GM08714 (cell line): ENCODE results near the gene HOXD8.

Experiments
- H3K4me3 ChIP-seq: fragments of 200-500 bp; sonication (Bioruptor generic); 2 replicates; pipeline ENCODE4 v1.5.1; 2014; ENCODE audit warnings: mild to moderate bottlenecking, low read length, inconsistent platforms
- ZNF274 ChIP-seq: IDR thresholded peaks from 2 replicates; pipeline ENCODE4 v1.6.1; 2012; ENCODE audit warnings: mild to moderate bottlenecking, low read depth, low read length

Gene HOXD8

DNA sequence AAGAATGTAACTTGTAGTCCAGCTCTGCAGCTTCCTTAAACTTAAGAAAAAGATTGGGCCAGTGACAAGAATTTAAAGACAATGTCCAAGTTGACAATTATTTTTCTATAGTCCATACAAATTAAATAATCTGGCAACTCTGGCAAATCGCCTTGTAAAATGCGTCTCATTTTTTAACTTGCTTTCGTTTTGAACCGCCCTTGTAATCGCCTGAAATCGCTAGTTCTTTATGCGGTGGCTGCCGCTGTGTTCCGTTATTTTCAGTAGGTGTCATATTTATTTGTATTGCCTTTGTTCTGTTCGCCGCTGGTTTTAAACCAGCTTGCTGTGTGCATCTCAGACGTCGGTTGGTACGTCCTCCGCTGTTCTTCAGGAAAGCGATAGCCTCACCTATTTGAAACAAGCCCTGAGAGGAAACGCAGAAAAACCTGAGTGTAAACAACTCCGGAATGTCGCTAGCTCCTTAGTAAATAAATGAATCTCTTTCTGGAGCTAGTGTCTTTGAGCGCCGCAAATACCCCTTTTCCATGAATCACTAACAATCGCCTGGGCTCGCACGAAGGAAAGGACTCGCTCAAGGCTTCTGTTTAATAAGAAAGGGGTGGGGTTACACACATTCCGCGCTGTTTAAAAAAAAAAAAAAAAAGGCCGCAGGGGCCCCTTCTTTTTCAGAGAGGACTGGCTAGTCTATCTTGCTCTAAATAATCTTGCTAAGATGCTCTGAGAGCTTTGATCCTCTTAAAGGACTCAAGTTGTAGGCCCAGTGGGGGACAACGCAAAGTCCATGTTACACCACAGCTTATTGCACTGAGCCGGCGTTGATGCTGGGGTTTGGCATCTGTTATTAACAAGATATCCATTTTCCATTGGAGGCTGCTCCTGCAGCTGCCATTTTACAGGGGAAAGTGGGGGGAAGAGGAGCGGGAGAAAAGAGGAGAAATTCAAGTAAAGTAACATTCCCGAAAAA lies 3.0 kb downstream of the HOXD8 start:
- TF ChIP-seq ZNF274, result no peak
- H3K4me3 ChIP-seq, result peak overlapping the region; percentile 32; the same call in 1 of the 2 replicates

DNA sequence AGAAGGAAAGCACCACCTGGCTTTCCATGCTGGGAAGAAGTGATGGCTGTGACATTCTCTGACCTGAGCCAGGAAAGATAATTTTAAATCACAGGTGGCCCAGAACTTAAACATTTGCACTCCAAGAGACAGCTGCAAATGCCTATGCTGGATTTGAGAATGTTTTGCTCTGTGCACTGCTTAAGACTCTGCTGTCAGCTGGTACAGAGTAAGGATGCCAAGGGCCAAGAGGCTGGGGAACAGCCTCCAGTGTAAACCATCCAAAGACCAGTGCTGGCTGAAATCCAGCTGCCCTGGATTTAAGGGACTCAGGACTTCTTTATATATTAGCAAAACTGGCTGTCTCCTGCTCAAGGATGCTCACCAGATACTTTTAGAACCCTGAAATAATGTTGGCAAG lies 3.9 kb downstream of the HOXD8 start:
- no peak overlapping the region for H3K4me3 ChIP-seq
- no peak for TF ChIP-seq ZNF274

DNA sequence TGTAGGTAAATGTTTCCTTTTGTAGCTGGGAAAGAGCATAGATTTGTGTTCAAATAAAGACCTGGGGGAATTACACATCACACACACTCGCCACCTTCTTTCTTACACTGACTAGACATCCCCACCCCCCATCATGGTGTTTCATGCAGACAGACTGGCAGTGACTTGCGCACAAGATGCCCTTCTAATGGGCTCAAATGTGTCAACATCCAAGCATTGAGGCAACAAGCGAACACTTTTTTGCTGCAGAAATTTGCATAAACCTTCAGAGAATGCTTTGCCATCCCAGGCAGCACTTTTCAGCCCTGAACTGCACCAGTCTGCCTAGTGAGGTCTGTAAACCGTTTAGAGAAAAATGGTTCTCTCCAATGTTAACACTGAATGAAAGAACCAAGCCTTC lies 4.5 kb downstream of the HOXD8 start:
- TF ChIP-seq ZNF274, result no peak
- H3K4me3 ChIP-seq, result no peak overlapping the region

DNA sequence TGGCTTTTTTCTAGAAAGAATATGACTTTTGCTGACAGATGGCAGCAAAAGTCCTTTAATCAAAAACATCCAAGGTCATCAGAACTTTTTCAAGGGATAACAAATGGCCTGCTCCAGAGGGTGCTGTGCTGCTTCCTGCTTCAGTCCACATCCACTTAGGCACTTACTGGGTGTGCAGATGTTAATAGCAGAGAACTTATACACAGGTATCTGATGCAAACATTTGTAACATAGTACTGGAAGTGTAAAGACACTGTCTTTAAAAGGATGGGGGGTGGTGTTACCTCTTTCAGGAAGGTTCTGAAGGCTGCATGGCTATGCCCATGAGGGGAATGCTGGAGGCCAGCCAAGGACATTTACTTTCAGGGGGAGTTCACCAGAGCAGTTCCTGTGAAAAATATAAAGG lies 5.5 kb downstream of the HOXD8 start:
- no peak overlapping the region for H3K4me3 ChIP-seq
- no peak for TF ChIP-seq ZNF274

DNA sequence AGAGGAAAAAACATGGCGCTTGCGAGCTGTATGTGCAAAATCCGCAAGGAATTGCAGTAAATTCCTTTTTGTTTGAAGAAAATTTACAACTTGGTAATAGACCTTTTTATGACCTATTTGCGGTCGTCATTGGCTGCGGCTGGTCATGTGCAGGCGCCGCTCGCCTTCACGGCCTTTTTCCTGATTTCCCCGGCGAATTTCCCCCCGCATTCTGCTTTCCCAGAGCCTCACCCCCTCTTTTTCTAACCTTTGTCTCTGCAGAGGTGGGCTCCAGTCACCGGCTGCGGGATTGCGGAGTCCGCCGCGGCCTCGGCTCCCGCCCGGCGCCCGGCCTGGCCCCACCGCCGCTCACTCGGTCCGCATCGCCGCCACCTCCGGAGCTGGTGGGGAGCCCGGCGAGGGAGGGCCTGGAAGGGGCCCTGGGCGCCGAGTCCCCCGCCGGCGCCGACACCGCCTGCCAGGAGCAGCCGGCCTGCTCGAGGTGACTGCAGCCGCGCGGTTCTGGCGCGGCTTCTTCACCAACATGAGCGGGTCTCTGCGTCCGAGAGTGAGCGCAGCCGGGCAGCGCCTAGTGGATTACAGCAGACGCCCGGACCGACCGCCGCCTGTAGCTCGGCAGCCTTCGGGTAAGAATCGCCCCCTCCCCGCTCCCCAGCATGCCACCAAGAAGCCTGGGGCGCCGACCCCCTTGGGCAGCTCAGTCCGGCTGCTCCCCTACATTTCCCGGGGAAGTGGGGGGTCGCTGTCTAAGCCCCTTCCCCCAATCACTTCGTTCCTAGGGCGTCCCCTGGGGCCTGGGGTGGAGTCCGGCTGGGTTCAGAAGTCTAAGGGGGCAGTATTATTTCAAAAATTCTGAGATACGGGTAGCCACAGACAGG lies 7.1 kb downstream of the HOXD8 start:
- H3K4me3 ChIP-seq, result peak overlapping the region; percentile 11; the same call in 1 of the 2 replicates
- no peak for TF ChIP-seq ZNF274

DNA sequence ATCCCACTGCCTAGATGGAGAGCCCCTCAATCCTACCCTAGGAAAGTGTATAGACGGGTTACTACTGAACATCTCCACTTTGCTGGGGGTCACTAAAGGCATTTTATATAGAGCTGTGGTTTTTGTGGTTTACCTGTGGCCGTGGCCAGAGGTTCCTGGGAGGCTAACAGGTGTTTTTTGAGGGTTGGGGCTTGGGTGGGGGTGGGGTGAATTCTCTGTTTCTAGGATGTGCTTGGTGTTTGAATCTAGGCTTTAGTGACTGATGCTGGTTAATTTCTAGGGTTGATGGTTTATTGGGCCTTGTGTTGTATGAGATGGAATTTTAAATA lies 7.7 kb downstream of the HOXD8 start:
- H3K4me3 ChIP-seq, result peak overlapping the region; percentile 11; the same call in 1 of the 2 replicates
- no peak for TF ChIP-seq ZNF274

DNA sequence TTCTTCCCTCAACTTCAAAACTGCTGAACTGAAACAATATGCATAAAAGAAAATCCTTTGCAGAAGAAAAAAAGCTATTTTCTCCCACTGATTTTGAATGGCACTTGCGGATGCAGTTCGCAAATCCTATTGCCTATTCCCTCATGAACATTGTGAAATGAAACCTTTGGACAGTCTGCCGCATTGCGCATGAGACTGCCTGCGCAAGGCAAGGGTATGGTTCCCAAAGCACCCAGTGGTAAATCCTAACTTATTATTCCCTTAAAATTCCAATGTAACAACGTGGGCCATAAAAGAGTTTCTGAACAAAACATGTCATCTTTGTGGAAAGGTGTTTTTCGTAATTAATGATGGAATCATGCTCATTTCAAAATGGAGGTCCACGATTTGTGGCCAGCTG lies 8.4 kb downstream of the HOXD8 start:
- no peak overlapping the region for H3K4me3 ChIP-seq
- no peak for TF ChIP-seq ZNF274

DNA sequence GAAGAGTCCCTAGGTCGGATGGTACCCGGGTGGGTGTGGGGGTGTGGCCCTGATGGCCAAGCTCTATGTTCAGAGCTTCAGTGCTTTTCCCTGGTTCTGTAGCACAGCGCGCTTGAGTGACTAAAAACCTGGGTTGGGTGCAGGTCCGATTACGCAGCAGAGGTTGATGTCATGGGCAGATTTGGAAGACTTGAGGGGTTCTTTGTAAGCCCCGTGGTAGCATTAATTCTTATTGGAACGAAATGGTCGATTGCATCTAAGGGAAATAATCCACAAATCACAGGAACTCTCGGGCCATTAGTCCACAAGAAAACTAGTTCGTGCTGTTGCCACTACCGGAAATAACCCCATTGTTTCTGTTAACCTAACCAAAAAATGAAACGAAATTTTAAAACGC lies 9.0 kb downstream of the HOXD8 start:
- no peak for TF ChIP-seq ZNF274
- no peak overlapping the region for H3K4me3 ChIP-seq

DNA sequence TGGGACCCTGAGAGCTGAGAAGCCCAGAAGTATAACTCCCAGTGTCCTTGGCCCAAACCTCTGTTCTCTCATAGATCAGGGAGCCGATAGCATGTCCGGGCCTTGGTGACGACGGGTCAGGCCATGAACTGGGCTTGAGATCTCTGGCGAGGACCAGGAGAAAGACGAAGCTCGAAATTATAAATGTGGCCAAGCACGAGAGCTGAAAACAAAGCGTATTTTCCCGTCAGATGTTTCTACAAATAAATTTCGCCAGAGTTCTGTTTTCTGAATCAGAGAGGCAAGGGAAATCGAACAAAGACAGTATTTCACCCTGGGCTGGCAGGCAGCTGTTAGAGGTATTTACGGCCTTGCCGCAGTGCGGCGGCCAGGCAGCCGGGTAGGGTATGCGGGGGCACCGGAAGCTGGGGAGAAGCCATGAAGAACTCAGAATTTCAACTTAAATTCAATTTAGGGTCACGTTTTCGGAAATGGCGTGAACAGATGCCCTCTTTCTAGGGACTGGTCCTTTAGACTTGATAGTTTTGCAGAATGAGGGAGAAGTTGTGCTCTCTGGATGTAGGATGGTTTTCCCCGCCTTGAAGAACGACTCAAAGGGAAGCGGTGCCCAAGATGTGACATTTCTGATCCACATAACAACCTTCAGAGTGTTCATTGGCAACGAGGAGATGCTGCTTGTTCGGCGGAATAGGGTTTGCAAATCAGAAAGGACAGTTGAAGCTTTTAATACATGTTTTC lies 9.6 kb downstream of the HOXD8 start:
- H3K4me3 ChIP-seq, result no peak overlapping the region
- no peak for TF ChIP-seq ZNF274

DNA sequence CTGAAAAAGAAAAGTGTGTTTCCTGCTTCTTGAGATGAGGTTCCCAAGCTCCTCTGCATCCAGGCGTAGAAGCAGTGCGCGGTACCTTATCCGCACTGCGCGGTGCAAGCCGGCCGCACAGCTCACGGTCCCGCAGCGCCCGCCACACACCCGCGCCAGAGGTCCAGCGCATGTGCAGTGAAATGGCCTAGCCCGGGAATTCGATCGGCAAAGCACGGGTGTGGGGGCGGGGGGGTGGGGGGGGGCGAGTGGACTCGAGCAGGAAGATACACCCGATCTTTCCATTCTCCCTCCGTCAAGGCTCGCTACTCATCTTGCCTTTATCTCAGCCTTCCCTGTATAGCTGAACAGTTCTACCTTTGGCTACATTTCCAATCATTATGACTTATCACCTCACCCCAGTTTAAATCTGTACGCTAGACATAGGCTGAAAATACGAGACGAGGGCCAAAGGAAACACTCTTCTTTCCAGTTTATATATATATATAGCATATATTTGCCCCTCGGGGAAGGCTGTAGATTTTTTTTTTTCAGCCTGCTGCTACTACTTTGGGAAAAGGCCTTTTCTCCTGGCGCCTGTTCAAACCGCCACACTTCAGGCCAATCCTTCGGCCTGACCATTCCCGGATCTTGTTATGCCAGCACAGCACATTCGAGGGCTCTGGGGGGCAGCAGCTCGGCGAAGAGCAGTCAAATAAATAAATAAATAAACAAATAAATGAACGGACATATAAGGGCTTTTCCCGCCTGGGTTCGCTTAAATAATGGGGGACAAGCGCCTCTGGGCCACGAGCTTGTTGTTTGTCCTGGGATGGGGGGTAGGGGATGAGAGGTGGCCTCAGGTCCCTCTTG lies 10.4 kb downstream of the HOXD8 start:
- peak overlapping the region; percentile 12; the same call in 1 of the 2 replicates for H3K4me3 ChIP-seq
- no peak for TF ChIP-seq ZNF274

DNA sequence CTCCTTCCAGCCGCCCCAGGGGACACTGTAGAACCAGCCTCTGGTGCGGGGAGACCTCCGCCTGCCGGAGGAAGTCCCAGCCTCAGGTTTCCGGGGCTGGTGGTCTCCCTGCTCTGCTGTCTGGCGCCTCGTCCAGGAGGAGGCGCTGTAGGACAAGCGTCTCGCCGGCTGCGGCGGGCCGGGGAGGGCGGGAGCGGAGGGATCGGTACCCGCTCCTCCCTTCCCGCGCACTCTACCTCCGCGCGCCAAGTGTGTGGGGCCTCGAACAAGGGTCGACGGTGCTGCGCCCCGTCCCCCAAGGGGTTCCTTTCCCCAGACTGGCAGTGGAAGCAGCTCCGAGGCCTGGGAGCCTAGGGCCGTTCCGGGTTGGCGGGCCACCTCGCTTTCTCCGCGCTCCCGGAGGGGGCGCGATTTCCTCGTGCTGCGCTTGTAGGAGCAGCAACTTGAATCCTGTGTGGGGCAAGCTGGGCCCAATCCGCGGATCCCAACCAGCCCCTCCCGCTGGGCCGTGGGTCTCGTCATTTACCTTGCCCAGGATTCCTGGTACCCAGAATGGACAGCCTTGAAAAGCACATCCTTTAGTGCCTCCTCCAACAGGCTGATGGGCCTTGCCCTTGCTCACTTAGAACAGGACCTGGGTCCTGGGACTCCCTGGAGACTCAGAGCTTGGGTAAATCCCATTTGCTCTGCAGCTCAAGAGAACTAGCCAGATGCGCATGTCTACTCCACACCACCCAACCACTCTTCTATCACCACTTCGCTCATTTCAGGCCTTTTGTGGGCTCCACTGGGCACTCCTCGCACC lies 11.2 kb downstream of the HOXD8 start:
- H3K4me3 ChIP-seq, result peak overlapping the region; percentile 41; the same call in 1 of the 2 replicates
- TF ChIP-seq ZNF274, result no peak

DNA sequence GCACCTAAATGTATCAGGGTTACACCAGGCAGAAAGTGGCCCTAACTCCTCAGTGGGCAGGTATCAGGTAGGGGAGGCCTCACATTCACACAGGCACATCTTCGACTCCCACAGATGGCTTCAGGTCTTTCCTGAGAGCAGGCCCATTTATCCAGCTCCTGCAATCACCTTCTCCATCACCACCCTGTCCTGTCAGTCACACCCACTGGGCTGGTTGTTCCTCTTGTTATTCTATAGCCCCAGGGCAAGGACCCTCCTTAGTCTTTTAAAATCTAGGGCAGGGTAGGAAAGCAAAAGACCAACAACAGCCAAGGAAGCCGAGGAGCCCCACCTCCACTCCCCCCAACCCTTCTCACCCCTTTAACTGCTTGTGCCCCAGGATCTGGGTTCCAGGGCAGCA lies 12.8 kb downstream of the HOXD8 start:
- no peak overlapping the region for H3K4me3 ChIP-seq
- TF ChIP-seq ZNF274, result no peak
